GM23248 (cell line): Measurements from ENCODE around the gene CCDC175. TPM values are rescaled to one million over a fixed set of nuclear protein-coding genes. Genes with fewer than 3 reads are reported as not detected.

Experiments used
- DNase-seq: peaks from one replicate; pipeline ENCODE4 v3.0.0-alpha.2; 2015
- H2AFZ ChIP-seq: fragments of 200-600 bp; sonication (generic); 2 replicates; pipeline ENCODE4 v1.6.1; 2016; ENCODE audit warnings: antibody characterized with exemption
- H3F3A ChIP-seq: fragments of 200-600 bp; sonication (generic); 2 replicates; pipeline ENCODE4 v1.6.1; 2016; ENCODE audit warnings: mild to moderate bottlenecking, antibody characterized with exemption, mixed run types; ENCODE audit not compliant: insufficient read depth
- H3K27ac ChIP-seq: fragments of 200-600 bp; sonication (generic); 2 replicates; pipeline ENCODE4 v1.5.1; 2016; ENCODE audit warnings: mild to moderate bottlenecking
- H3K27me3 ChIP-seq: fragments of 200-600 bp; sonication (generic); replicated peaks from 2 replicates; pipeline ENCODE4 v1.6.1; 2016; ENCODE audit warnings: mild to moderate bottlenecking; ENCODE audit not compliant: insufficient read depth
- H3K36me3 ChIP-seq: fragments of 200-600 bp; sonication (generic); 2 replicates; pipeline ENCODE4 v1.6.1; 2016; ENCODE audit warnings: low read depth, mild to moderate bottlenecking
- H3K4me1 ChIP-seq: fragments of 200-600 bp; sonication (generic); 2 replicates; pipeline ENCODE4 v1.6.1; 2016; ENCODE audit warnings: mild to moderate bottlenecking; ENCODE audit not compliant: insufficient read depth
- H3K4me2 ChIP-seq: fragments of 200-600 bp; sonication (generic); one replicate; pipeline ENCODE4 v1.6.1; 2016; ENCODE audit warnings: mild to moderate bottlenecking; ENCODE audit not compliant: unreplicated experiment
- H3K4me3 ChIP-seq: fragments of 200-600 bp; sonication (generic); 2 replicates; pipeline ENCODE4 v1.5.1; 2016; ENCODE audit warnings: mild to moderate bottlenecking
- H3K79me2 ChIP-seq: fragments of 200-600 bp; sonication (generic); 2 replicates; pipeline ENCODE4 v1.6.1; 2016; ENCODE audit warnings: mild to moderate bottlenecking; ENCODE audit not compliant: insufficient read depth
- H3K9ac ChIP-seq: fragments of 200-600 bp; sonication (generic); 2 replicates; pipeline ENCODE4 v1.6.1; 2016; ENCODE audit warnings: mild to moderate bottlenecking
- H3K9me2 ChIP-seq: fragments of 200-600 bp; sonication (generic); 2 replicates; pipeline ENCODE4 v1.6.1; 2016; ENCODE audit warnings: mixed run types, mild to moderate bottlenecking, moderate library complexity; ENCODE audit not compliant: insufficient read depth
- H3K9me3 ChIP-seq: fragments of 200-600 bp; sonication (generic); one replicate; pipeline ENCODE4 v1.6.1; 2017; ENCODE audit warnings: low read depth
- H4K20me1 ChIP-seq: fragments of 200-600 bp; sonication (generic); 2 replicates; pipeline ENCODE4 v1.6.0; 2016; ENCODE audit not compliant: insufficient read depth
- EZH2 ChIP-seq: fragments of 200-600 bp; sonication (generic); IDR thresholded peaks from 2 replicates; pipeline ENCODE4 v1.6.1; 2018; ENCODE audit warnings: antibody characterized with exemption, mild to moderate bottlenecking; ENCODE audit not compliant: insufficient read depth, poor library complexity, severe bottlenecking
- EZH2phosphoT487 ChIP-seq: fragments of 200-600 bp; sonication (generic); IDR thresholded peaks from 2 replicates; pipeline ENCODE4 v1.6.1; 2018; ENCODE audit warnings: antibody characterized with exemption, moderate library complexity, mild to moderate bottlenecking, low read depth; ENCODE audit not compliant: insufficient read depth
- WGBS, 2 experiments: methylation state at CpG; one replicate each; pipeline ENCODE4 v1.1.6; 2015 to 2017; ENCODE audit warnings: low lambda C conversion rate in 2 of 2, low coverage in 1 of 2; ENCODE audit errors: missing lambda C conversion rate in 2 of 2; 5-methylcytosine and 5-hydroxymethylcytosine counted together
- in situ Hi-C: fragments of 300-500 bp; cut with MboI; formaldehyde crosslinking; loops from 2 replicates; pipeline ENCODE4 v1.15.0; 2020
- polyA plus RNA-seq: library from polyadenylated mRNA; unstranded; fragments of >200 nt; fragmentation: Nextera tagmentation; extraction: Ambion mirVana; gene quantifications from 2 replicates; pipeline ENCODE4 v1.2.1, GENCODE V29; 2016
- total RNA-seq: library from RNA; depleted of rRNA; stranded (reverse); fragments of >200 nt; shearing (Covaris generic); gene quantifications from 2 replicates; pipeline ENCODE4 v1.2.3, GENCODE V29; 2014

The CCDC175 gene
- total and polyA plus RNA-seq, 2 experiments from 2014 or later, result not detected

DNA sequence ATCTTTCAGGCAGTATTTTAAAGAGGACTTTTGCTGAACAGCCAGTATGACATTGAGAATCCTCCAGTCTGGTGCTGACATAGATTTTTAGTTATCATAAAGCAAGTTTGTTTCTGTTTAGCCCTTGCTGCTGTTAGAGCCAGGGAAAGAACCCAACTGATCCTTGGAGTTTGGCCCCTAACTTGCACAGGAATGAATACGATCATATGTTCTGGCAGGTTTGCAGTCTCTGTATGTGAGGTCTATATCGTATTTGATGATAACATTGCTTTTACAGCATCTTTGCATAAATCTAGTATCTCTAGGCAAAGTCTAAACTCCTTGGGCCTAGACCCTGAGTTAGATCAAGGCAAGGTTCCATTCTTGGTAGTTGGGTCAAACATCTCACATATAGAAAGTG is 4.3 kb upstream of the CCDC175 start:
- TF ChIP-seq EZH2phosphoT487 (no peak), EZH2 (no peak)
- Histone ChIP-seq H3K9me2 (no peaks in the 10 kb centered on the region), H3F3A (no peaks in the 10 kb centered on the region), H3K79me2 (no peaks in the 10 kb centered on the region), H3K9me3 (no peaks in the 10 kb centered on the region), H3K27ac (no peak overlapping the region), H3K36me3 (no peaks in the 10 kb centered on the region), H3K4me1 (no peaks in the 10 kb centered on the region), H4K20me1 (no peaks in the 10 kb centered on the region), H3K27me3 (peaks cover 4% of the 10 kb centered on the region), H3K4me2 (no peak overlapping the region), H3K4me3 (no peak overlapping the region), H3K9ac (no peak overlapping the region), H2AFZ (no peak overlapping the region)
- no peak for DNase-seq
- 42 to 48% methylated on average over 2 of the region's 2 CpGs for WGBS, 2 experiments
- in situ Hi-C loops, result no loop called here

DNA sequence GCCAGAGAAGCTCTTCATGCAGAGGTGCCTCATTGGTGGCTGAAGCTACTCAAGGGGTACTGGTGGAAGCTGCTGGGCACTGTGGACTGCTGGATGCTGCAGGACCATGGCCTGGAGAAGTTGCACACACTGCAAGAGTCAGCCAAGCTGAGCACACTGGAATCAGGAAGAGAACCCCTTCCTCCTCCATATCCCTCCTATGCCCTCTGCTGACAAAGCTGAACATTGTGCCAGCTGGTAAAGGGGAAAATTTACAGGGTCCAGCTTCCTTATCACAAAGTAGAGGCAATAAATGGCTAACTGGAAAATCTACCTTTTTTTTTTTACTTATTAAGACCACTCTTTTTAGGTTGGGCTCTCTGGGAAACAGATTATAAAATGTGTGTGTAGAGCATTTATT is 6.5 kb downstream of the CCDC175 start:
- Histone ChIP-seq H3K79me2 (no peaks in the 10 kb centered on the region), H3K9me3 (no peaks in the 10 kb centered on the region), H3K9me2 (no peaks in the 10 kb centered on the region), H3F3A (no peaks in the 10 kb centered on the region), H4K20me1 (no peaks in the 10 kb centered on the region), H3K27me3 (peaks cover 24% of the 10 kb centered on the region), H3K9ac (no peak overlapping the region), H3K36me3 (no peaks in the 10 kb centered on the region), H3K4me3 (no peak overlapping the region), H2AFZ (no peak overlapping the region), H3K4me1 (no peaks in the 10 kb centered on the region), H3K27ac (no peak overlapping the region), H3K4me2 (no peak overlapping the region)
- TF ChIP-seq EZH2phosphoT487 (no peak), EZH2 (no peak)
- in situ Hi-C loops, result no loop called here
- DNase-seq, result no peak

DNA sequence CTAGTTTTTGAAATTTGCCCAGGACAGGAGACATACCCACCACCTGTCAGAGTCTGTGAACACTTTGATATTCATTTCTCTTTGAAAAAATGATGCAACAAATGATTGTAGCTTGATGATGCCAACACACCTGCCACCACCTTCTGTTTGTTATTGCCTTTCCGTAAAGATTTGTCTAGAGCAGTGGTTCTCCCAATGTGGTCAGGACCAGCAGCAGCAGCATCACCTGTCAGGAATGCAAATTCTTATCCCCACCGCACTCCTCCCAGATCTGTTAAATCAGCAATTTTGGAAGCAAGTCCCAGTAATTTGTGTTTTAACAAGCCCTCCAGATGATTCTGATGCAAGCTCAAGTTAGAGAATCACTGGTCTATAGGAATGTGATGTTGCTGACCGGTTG is 9.9 kb downstream of the CCDC175 start:
- H3K4me2 ChIP-seq, result no peak overlapping the region
- no peak overlapping the region for H2AFZ ChIP-seq
- no peaks in the 10 kb centered on the region for H4K20me1 ChIP-seq
- no peaks in the 10 kb centered on the region for H3K9me2 ChIP-seq
- DNase-seq, result no peak
- no peaks in the 10 kb centered on the region for H3F3A ChIP-seq
- in situ Hi-C loops, result no loop called here
- H3K4me3 ChIP-seq, result no peak overlapping the region
- H3K9ac ChIP-seq, result no peak overlapping the region
- WGBS, 2 experiments, result 59 to 62% methylated on average over 3 of the region's 3 CpGs
- peaks cover 24% of the 10 kb centered on the region for H3K27me3 ChIP-seq
- no peaks in the 10 kb centered on the region for H3K4me1 ChIP-seq
- H3K79me2 ChIP-seq, result no peaks in the 10 kb centered on the region
- no peaks in the 10 kb centered on the region for H3K36me3 ChIP-seq
- no peak for TF ChIP-seq EZH2
- no peak for TF ChIP-seq EZH2phosphoT487
- no peaks in the 10 kb centered on the region for H3K9me3 ChIP-seq
- H3K27ac ChIP-seq, result no peak overlapping the region

DNA sequence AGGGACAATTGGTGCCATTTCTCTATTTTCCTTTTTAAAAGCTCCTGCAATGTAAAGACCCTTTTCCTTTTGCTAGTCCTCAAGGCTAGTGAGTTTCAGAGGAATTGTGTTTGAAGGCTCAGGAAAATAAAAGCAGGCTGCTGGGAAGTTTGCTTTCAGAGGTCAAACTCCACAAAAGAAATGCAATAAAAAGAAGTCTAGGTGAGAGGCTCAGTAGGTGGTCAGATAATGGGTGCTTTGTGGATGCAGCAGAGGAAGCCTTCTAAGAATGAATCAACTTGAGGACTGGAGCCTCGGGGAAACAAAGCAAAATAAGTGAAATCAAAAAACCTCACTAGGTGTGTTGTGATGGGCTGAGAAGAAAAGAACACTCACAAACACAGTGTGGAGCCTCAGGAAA is 10.3 kb downstream of the CCDC175 start:
- in situ Hi-C loops, result no loop called here

DNA sequence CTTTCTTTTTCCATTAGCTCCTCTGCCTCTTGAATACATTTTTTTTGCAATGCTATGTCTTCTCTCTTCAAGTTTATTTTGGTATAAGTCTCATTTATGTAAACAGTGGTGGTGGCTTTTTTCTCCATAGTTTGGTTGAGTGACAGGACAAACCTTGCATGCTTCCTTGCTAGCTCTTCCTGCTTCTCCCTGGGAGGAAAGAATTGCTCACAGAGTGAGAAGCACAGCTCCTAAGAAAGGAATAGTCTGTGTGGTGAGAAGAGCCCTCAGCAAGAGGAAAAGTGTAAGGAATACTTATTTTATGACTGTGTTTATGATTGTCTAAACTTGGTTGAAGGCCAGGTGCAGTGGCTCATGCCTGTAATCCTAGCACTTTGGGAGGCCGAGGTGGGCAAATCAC is 11.5 kb downstream of the CCDC175 start:
- Histone ChIP-seq H3K79me2 (no peaks in the 10 kb centered on the region), H3K9me3 (no peaks in the 10 kb centered on the region), H3K36me3 (no peaks in the 10 kb centered on the region), H2AFZ (no peak overlapping the region), H3K27ac (no peak overlapping the region), H3K4me2 (no peak overlapping the region), H3K27me3 (peaks cover 31% of the 10 kb centered on the region), H3F3A (no peaks in the 10 kb centered on the region), H3K9ac (no peak overlapping the region), H3K4me1 (no peaks in the 10 kb centered on the region), H4K20me1 (no peaks in the 10 kb centered on the region), H3K4me3 (no peak overlapping the region), H3K9me2 (no peaks in the 10 kb centered on the region)
- in situ Hi-C loops, result no loop called here
- 42 to 76% methylated on average over 1 of the region's 1 CpG for WGBS, 2 experiments
- no peak for DNase-seq
- no peak for TF ChIP-seq EZH2
- no peak for TF ChIP-seq EZH2phosphoT487

More for the DNA sequence above, 10.3 kb downstream of the CCDC175 start:
- Histone ChIP-seq H3K9me2 (no peaks in the 10 kb centered on the region), H3K9me3 (no peaks in the 10 kb centered on the region), H3K27me3 (peaks cover 26% of the 10 kb centered on the region), H3K79me2 (no peaks in the 10 kb centered on the region), H3K27ac (no peak overlapping the region), H3K4me2 (no peak overlapping the region), H4K20me1 (no peaks in the 10 kb centered on the region), H3K9ac (no peak overlapping the region), H3F3A (no peaks in the 10 kb centered on the region), H3K4me3 (no peak overlapping the region), H2AFZ (no peak overlapping the region), H3K36me3 (no peaks in the 10 kb centered on the region), H3K4me1 (no peaks in the 10 kb centered on the region)
- 0 to 6% methylated on average over 1 of the region's 1 CpG for WGBS, 2 experiments
- TF ChIP-seq EZH2phosphoT487, result no peak
- TF ChIP-seq EZH2, result no peak
- DNase-seq, result no peak
